CD14-positive monocyte (primary cell): ENCODE data around the gene CASQ1. TPM values are rescaled to one million over a fixed set of nuclear protein-coding genes. Genes with fewer than 3 reads are reported as not detected.

Experiments used
- DNase-seq, 3 donors: peaks; one replicate each; pipeline ENCODE4 v3.0.0-alpha.2; 2011 to 2022
- H2AFZ ChIP-seq: 2 replicates; pipeline ENCODE4 v1.6.0; 2012; ENCODE audit warnings: mild to moderate bottlenecking, low read depth, low read length, inconsistent platforms; ENCODE audit not compliant: insufficient read depth, poor library complexity, severe bottlenecking
- H3K27ac ChIP-seq, 2 donors: 1 replicate in 1 of 2; 2 replicates in 1 of 2; pipeline ENCODE4 v1.5.1; 2012 to 2013; ENCODE audit warnings: low read length in 2 of 2, control low read depth in 1 of 2, inconsistent platforms in 1 of 2, low read depth in 1 of 2, mild to moderate bottlenecking in 1 of 2
- H3K27me3 ChIP-seq, 2 donors: one replicate each; pipeline versions ENCODE4 v1.6.0 to v1.6.1; 2011 to 2013; ENCODE audit warnings: low read length in 2 of 2; ENCODE audit not compliant: control insufficient read depth in 2 of 2, insufficient read depth in 2 of 2
- H3K36me3 ChIP-seq, 2 donors: replicated peaks in 1 of 2; 1 replicate in 1 of 2; 2 replicates in 1 of 2; pipeline versions ENCODE4 v1.5.1 to v1.6.1; 2012 to 2013; ENCODE audit warnings: low read length in 2 of 2, control low read depth in 1 of 2, inconsistent platforms in 1 of 2, mild to moderate bottlenecking in 1 of 2; ENCODE audit not compliant: insufficient read depth in 2 of 2, control insufficient read depth in 1 of 2
- H3K4me1 ChIP-seq, 2 donors: 1 replicate in 1 of 2; 2 replicates in 1 of 2; pipeline versions ENCODE4 v1.5.1 to v1.6.1; 2012 to 2013; ENCODE audit warnings: low read length in 2 of 2, control low read depth in 1 of 2, inconsistent platforms in 1 of 2, mild to moderate bottlenecking in 1 of 2, moderate library complexity in 1 of 2; ENCODE audit not compliant: insufficient read depth in 2 of 2, control insufficient read depth in 1 of 2
- H3K4me2 ChIP-seq: replicated peaks from 2 replicates; pipeline ENCODE3; 2012; ENCODE audit warnings: low read length, moderate library complexity, mild to moderate bottlenecking; ENCODE audit not compliant: poor library complexity, severe bottlenecking; ENCODE audit errors: extremely low read depth
- H3K4me3 ChIP-seq, 3 experiments: fragments of 200-600 bp in 1 of 3; sonication (generic) in 1 of 3; replicated peaks in 1 of 3; 1 replicate in 2 of 3; 2 replicates in 1 of 3; pipeline ENCODE4 v1.5.1; 2011 to 2013; ENCODE audit warnings: low read length in 3 of 3, mild to moderate bottlenecking in 3 of 3, control low read depth in 2 of 3, low read depth in 2 of 3, inconsistent platforms in 1 of 3, moderate library complexity in 1 of 3
- H3K79me2 ChIP-seq: 2 replicates; pipeline ENCODE4 v1.6.0; 2012; ENCODE audit warnings: mild to moderate bottlenecking, control low read depth, inconsistent platforms, low read length, moderate library complexity; ENCODE audit not compliant: insufficient read depth
- H3K9ac ChIP-seq: 2 replicates; pipeline ENCODE4 v1.6.0; 2017; ENCODE audit warnings: low read length, mild to moderate bottlenecking; ENCODE audit not compliant: insufficient read depth, poor library complexity, severe bottlenecking
- H3K9me3 ChIP-seq, 2 donors: replicated peaks in 1 of 2; 1 replicate in 1 of 2; 2 replicates in 1 of 2; pipeline versions ENCODE4 v1.5.1 to v1.6.1; 2012 to 2013; ENCODE audit warnings: low read length in 2 of 2, control low read depth in 1 of 2; ENCODE audit not compliant: control insufficient read depth in 1 of 2, insufficient read depth in 1 of 2
- H4K20me1 ChIP-seq: 2 replicates; pipeline ENCODE4 v1.6.0; 2012; ENCODE audit warnings: mild to moderate bottlenecking, low read length, control low read depth, moderate library complexity; ENCODE audit not compliant: insufficient read depth
- H3K27ac Mint-ChIP-seq, 7 donors: one replicate each; pipeline ENCODE4 v1.8.0; 2020; ENCODE audit warnings: mild to moderate bottlenecking in 7 of 7, mixed read lengths in 7 of 7, moderate library complexity in 6 of 7, inconsistent platforms in 2 of 7
- H3K27me3 Mint-ChIP-seq, 3 donors: one replicate each; pipeline ENCODE4 v1.8.0; 2021 to 2022; ENCODE audit warnings: low read depth in 3 of 3, mild to moderate bottlenecking in 3 of 3, mixed read lengths in 3 of 3, moderate library complexity in 3 of 3, inconsistent platforms in 1 of 3
- H3K36me3 Mint-ChIP-seq, 2 donors: one replicate each; pipeline ENCODE4 v1.8.0; 2020; ENCODE audit warnings: mixed read lengths in 2 of 2, inconsistent platforms in 1 of 2, mild to moderate bottlenecking in 1 of 2
- H3K4me1 Mint-ChIP-seq: one replicate; pipeline ENCODE4 v1.8.0; 2020; ENCODE audit warnings: mild to moderate bottlenecking, mixed read lengths
- H3K4me3 Mint-ChIP-seq, 2 donors: one replicate each; pipeline ENCODE4 v1.8.0; 2020; ENCODE audit warnings: mild to moderate bottlenecking in 2 of 2, mixed read lengths in 2 of 2, moderate library complexity in 1 of 2
- H3K9me3 Mint-ChIP-seq, 7 donors: one replicate each; pipeline ENCODE4 v1.8.0; 2020 to 2022; ENCODE audit warnings: mixed read lengths in 7 of 7, mild to moderate bottlenecking in 6 of 7, moderate library complexity in 6 of 7, inconsistent platforms in 2 of 7
- WGBS: methylation state at CpG from one replicate; pipeline ENCODE4 v1.1.5; 2013; ENCODE audit warnings: missing lambda C conversion rate; ENCODE audit not compliant: insufficient coverage; 5-methylcytosine and 5-hydroxymethylcytosine counted together
- intact Hi-C, 2 donors: fragments of 100-400 bp; cut with micrococcal nuclease; formaldehyde crosslinking; loops; one replicate each; pipeline versions ENCODE4 v1.15.0 to v1.15.1; 2023
- polyA plus RNA-seq, 3 donors: library from polyadenylated mRNA; depleted of rRNA in 1 of 3; unstranded in 2 of 3; stranded (reverse) in 1 of 3; fragments of 300-500 nt in 2 of 3; fragments of >200 nt in 1 of 3; fragmentation: Illumina TruSeq in 2 of 3; gene quantifications; 1 replicate in 2 of 3; 2 replicates in 1 of 3; pipeline ENCODE4 v1.2.3, GENCODE V29; 2012 to 2021
- TF ChIP-seq, protein P1 (sequence below): fragments of 200-600 bp; IDR thresholded peaks from one replicate; pipeline ENCODE4 v1.8.0; 2022; ENCODE audit warnings: antibody characterized with exemption, mild to moderate bottlenecking

Gene CASQ1
- polyA plus RNA-seq, 3 donors = 0.09 to 11.1 TPM; not detected in 1

DNA sequence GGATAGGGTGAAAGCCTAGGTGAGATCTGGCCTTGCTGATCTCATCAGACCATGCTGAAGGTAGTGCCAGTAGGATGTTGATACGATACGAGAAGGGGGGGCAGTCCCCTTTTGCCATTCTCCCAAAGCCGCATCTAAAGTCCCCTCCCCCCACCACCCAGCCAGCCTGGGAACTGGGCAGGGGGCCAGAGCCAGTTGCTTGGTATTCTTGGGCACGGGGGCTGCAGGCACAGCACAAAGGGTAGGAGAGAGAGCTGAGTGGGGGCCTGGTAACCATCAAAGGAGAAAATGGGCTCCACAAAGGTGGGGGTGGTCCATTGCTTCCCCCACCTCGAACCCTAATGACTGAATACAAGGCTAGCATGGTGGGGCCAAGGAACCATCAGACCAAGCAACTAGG is 20.2 kb downstream of the CASQ1 start:
- peaks cover 14 to 19% of the 10 kb centered on the region in 2 donors for H3K4me1 ChIP-seq
- H3K27ac ChIP-seq = peak overlapping the region in 1 of 2 donors; percentile 32
- peaks cover 58 to 83% of the 10 kb centered on the region in 2 donors for H3K36me3 ChIP-seq
- TF ChIP-seq, protein P1, sequence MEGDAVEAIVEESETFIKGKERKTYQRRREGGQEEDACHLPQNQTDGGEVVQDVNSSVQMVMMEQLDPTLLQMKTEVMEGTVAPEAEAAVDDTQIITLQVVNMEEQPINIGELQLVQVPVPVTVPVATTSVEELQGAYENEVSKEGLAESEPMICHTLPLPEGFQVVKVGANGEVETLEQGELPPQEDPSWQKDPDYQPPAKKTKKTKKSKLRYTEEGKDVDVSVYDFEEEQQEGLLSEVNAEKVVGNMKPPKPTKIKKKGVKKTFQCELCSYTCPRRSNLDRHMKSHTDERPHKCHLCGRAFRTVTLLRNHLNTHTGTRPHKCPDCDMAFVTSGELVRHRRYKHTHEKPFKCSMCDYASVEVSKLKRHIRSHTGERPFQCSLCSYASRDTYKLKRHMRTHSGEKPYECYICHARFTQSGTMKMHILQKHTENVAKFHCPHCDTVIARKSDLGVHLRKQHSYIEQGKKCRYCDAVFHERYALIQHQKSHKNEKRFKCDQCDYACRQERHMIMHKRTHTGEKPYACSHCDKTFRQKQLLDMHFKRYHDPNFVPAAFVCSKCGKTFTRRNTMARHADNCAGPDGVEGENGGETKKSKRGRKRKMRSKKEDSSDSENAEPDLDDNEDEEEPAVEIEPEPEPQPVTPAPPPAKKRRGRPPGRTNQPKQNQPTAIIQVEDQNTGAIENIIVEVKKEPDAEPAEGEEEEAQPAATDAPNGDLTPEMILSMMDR = no peak
- no peak overlapping the region for H2AFZ ChIP-seq
- peaks cover 3% of the 10 kb centered on the region for H3K79me2 ChIP-seq
- H4K20me1 ChIP-seq = peaks cover 71% of the 10 kb centered on the region
- intact Hi-C loops = no loop called here
- Mint-ChIP-seq H3K9me3 (no peaks in the 10 kb centered on the region), H3K36me3 (peaks cover 76 to 85% of the 10 kb centered on the region in 2 donors), H3K27ac (no peak overlapping the region), H3K4me3 (no peak overlapping the region), H3K4me1 (peaks cover 27% of the 10 kb centered on the region), H3K27me3 (peaks cover 0 to 3% (median 0%) of the 10 kb centered on the region in 3 donors)
- no peaks in the 10 kb centered on the region for H3K9me3 ChIP-seq
- no peak overlapping the region for H3K4me2 ChIP-seq
- DNase-seq = no peak
- H3K4me3 ChIP-seq = no peak overlapping the region
- no peaks in the 10 kb centered on the region for H3K27me3 ChIP-seq
- 100% methylated on average over 1 of the region's 5 CpGs for WGBS
- H3K9ac ChIP-seq = no peak overlapping the region

DNA sequence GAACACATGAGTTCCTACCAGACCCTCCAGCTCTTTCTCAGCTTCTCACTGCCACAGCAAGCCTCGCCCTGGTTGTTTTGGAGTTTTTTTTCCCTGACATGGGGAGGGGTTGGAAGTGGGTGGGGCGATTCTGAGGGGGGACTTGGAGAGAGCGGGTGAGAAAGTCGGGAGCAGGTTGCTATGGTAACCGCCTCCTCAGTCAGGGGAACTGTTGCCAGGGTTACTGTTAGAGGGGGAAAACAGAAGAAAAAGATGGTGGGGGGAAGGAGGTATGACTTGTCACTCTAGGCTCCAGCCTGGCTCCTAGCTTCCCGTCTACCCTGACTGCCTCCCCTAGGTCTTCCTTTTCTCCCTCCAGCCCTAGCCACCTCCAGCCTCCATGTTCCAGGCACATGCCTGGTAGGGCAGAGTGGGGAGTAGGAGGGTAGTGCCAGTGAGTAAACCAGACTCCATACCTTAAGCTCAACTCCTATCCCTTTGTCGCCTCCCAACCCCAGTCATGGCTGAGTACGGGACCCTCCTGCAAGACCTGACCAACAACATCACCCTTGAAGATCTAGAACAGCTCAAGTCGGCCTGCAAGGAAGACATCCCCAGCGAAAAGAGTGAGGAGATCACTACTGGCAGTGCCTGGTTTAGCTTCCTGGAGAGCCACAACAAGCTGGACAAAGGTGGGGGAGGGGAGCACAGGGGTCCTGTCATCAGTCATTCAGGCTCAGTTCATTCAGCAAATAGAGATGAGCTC is 20.8 kb downstream of the CASQ1 start:
- Mint-ChIP-seq H3K4me3 (no peak overlapping the region), H3K36me3 (peaks cover 83 to 92% of the 10 kb centered on the region in 2 donors), H3K27ac (peak overlapping the region in 2 of 7 donors; percentile 33 to 57), H3K27me3 (peaks cover 0 to 3% (median 0%) of the 10 kb centered on the region in 3 donors), H3K4me1 (peaks cover 23% of the 10 kb centered on the region), H3K9me3 (no peaks in the 10 kb centered on the region)
- H3K4me1 ChIP-seq = peaks cover 9 to 12% of the 10 kb centered on the region in 2 donors
- H3K4me2 ChIP-seq = no peak overlapping the region
- H3K79me2 ChIP-seq = no peaks in the 10 kb centered on the region
- DNase-seq = no peak
- H3K9ac ChIP-seq = no peak overlapping the region
- H3K4me3 ChIP-seq = no peak overlapping the region
- peak overlapping the region in 1 of 2 donors; percentile 32 for H3K27ac ChIP-seq
- WGBS = 93% methylated on average over 7 of the region's 10 CpGs
- no peak overlapping the region for H2AFZ ChIP-seq
- no peaks in the 10 kb centered on the region for H3K27me3 ChIP-seq
- peaks cover 65 to 90% of the 10 kb centered on the region in 2 donors for H3K36me3 ChIP-seq
- H3K9me3 ChIP-seq = no peaks in the 10 kb centered on the region
- TF ChIP-seq, protein P1 = no peak
- H4K20me1 ChIP-seq = peaks cover 71% of the 10 kb centered on the region
- intact Hi-C loops = no loop called here
